Mesenchymal stem cell (in vitro differentiated cells and primary cell): Measurements from ENCODE around the gene INSM2.

ENCODE experiments used
- DNase-seq: peaks from one replicate; pipeline ENCODE4 v3.0.0-alpha.2; 2013
- H2AFZ ChIP-seq: one replicate; pipeline ENCODE4 v1.6.1; 2013; ENCODE audit warnings: low read depth, mild to moderate bottlenecking, control low read depth, inconsistent platforms, low read length, moderate library complexity
- H2AK5ac ChIP-seq: 2 replicates; pipeline ENCODE4 v1.6.1; 2013; ENCODE audit warnings: low read length, moderate library complexity, mild to moderate bottlenecking, inconsistent platforms; ENCODE audit not compliant: severe bottlenecking
- H2BK120ac ChIP-seq: one replicate; pipeline ENCODE4 v1.6.1; 2013; ENCODE audit warnings: low read depth, mild to moderate bottlenecking, inconsistent platforms, low read length, moderate library complexity
- H2BK12ac ChIP-seq, 2 experiments: one replicate each; pipeline ENCODE4 v1.6.1; 2013; ENCODE audit warnings: inconsistent platforms in 2 of 2, low read length in 2 of 2, mild to moderate bottlenecking in 2 of 2, moderate library complexity in 2 of 2, control low read depth in 1 of 2
- H2BK15ac ChIP-seq: one replicate; pipeline ENCODE4 v1.6.1; 2013; ENCODE audit warnings: mild to moderate bottlenecking, low read depth, inconsistent platforms; ENCODE audit not compliant: poor library complexity, severe bottlenecking
- H2BK5ac ChIP-seq: 2 replicates; pipeline ENCODE4 v1.6.1; 2013; ENCODE audit warnings: low read depth, mild to moderate bottlenecking, low read length, control low read depth, inconsistent platforms; ENCODE audit not compliant: poor library complexity, severe bottlenecking
- H3K14ac ChIP-seq, 2 experiments: one replicate each; pipeline ENCODE4 v1.6.1; 2013; ENCODE audit warnings: inconsistent platforms in 2 of 2, low read length in 2 of 2, control low read depth in 1 of 2, mild to moderate bottlenecking in 1 of 2, moderate library complexity in 1 of 2
- H3K18ac ChIP-seq, 2 experiments: one replicate each; pipeline ENCODE4 v1.6.1; 2013; ENCODE audit warnings: inconsistent platforms in 2 of 2, low read length in 2 of 2, control low read depth in 1 of 2, low read depth in 1 of 2, mild to moderate bottlenecking in 1 of 2
- H3K23ac ChIP-seq, 2 experiments: one replicate each; pipeline ENCODE4 v1.6.1; 2013; ENCODE audit warnings: inconsistent platforms in 2 of 2, low read length in 2 of 2, mild to moderate bottlenecking in 2 of 2, moderate library complexity in 2 of 2, control low read depth in 1 of 2
- H3K27ac ChIP-seq: 2 replicates; pipeline ENCODE4 v1.5.1; 2013; ENCODE audit warnings: mild to moderate bottlenecking, moderate library complexity, low read length, control low read depth, inconsistent platforms; ENCODE audit not compliant: poor library complexity, severe bottlenecking
- H3K27me3 ChIP-seq, 2 experiments: 2 replicates each; pipeline versions ENCODE4 v1.6.1 to v1.7.0; 2013; ENCODE audit warnings: low read length in 2 of 2, mild to moderate bottlenecking in 2 of 2, moderate library complexity in 2 of 2, control low read depth in 1 of 2, inconsistent platforms in 1 of 2; ENCODE audit not compliant: control insufficient read depth in 1 of 2, insufficient read depth in 1 of 2
- H3K36me3 ChIP-seq, 2 experiments: 2 replicates each; pipeline versions ENCODE4 v1.6.1 to v1.7.0; 2013; ENCODE audit warnings: low read length in 2 of 2, control low read depth in 1 of 2, inconsistent platforms in 1 of 2, low read depth in 1 of 2, mild to moderate bottlenecking in 1 of 2; ENCODE audit not compliant: insufficient read depth in 2 of 2, control insufficient read depth in 1 of 2
- H3K4ac ChIP-seq, 2 experiments: one replicate each; pipeline ENCODE4 v1.6.1; 2013; ENCODE audit warnings: inconsistent platforms in 2 of 2, low read length in 2 of 2, mild to moderate bottlenecking in 2 of 2, moderate library complexity in 2 of 2, control low read depth in 1 of 2, low read depth in 1 of 2
- H3K4me1 ChIP-seq: 2 replicates; pipeline ENCODE4 v1.6.1; 2013; ENCODE audit warnings: low read depth, low read length, control low read depth; ENCODE audit not compliant: control insufficient read depth, insufficient read depth
- H3K4me2 ChIP-seq: 2 replicates; pipeline ENCODE4 v1.6.1; 2013; ENCODE audit warnings: low read length, mild to moderate bottlenecking, inconsistent platforms; ENCODE audit not compliant: poor library complexity, severe bottlenecking
- H3K4me3 ChIP-seq, 2 experiments: 2 replicates each; pipeline versions ENCODE4 v1.5.1 to v1.7.0; 2013; ENCODE audit warnings: low read length in 2 of 2, mild to moderate bottlenecking in 2 of 2, control low read depth in 1 of 2, low read depth in 1 of 2; ENCODE audit not compliant: insufficient read depth in 1 of 2
- H3K79me1 ChIP-seq: replicated peaks from 2 replicates; pipeline ENCODE4 v1.6.1; 2013; ENCODE audit warnings: mild to moderate bottlenecking, control low read depth, low read length, inconsistent platforms; ENCODE audit not compliant: poor library complexity, severe bottlenecking
- H3K9ac ChIP-seq: 2 replicates; pipeline ENCODE4 v1.7.0; 2013; ENCODE audit warnings: mild to moderate bottlenecking, low read length, moderate library complexity
- H3K9me3 ChIP-seq: 2 replicates; pipeline ENCODE4 v1.7.0; 2013; ENCODE audit warnings: mild to moderate bottlenecking, low read length; ENCODE audit not compliant: control insufficient read depth
- H4K8ac ChIP-seq: one replicate; pipeline ENCODE4 v1.6.1; 2013; ENCODE audit warnings: inconsistent platforms, mild to moderate bottlenecking, low read length, moderate library complexity
- H4K91ac ChIP-seq: one replicate; pipeline ENCODE4 v1.6.1; 2013; ENCODE audit warnings: mild to moderate bottlenecking, low read length, inconsistent platforms
- WGBS: methylation state at CpG from one replicate; pipeline ENCODE4 v1.1.7; 2013; ENCODE audit warnings: mixed read lengths; 5-methylcytosine and 5-hydroxymethylcytosine counted together

INSM2 gene

GRCh38 chr14:35525695-35526094 is 8.3 kb upstream of the INSM2 start:
- H2BK120ac ChIP-seq: no peak overlapping the region
- H3K14ac ChIP-seq: no peak overlapping the region
- no peak overlapping the region for H3K18ac ChIP-seq
- no peak overlapping the region for H2AFZ ChIP-seq
- no peaks in the 10 kb centered on the region for H3K79me1 ChIP-seq
- DNase-seq: no peak
- no peak overlapping the region for H3K27ac ChIP-seq
- H3K4me2 ChIP-seq: no peak overlapping the region
- H2AK5ac ChIP-seq: no peak overlapping the region
- H3K9ac ChIP-seq: no peak overlapping the region
- no peaks in the 10 kb centered on the region for H3K9me3 ChIP-seq
- H4K91ac ChIP-seq: no peak overlapping the region
- no peak overlapping the region for H4K8ac ChIP-seq
- WGBS: 90% methylated on average over 2 of the region's 3 CpGs
- no peak overlapping the region for H3K23ac ChIP-seq
- no peaks in the 10 kb centered on the region for H3K4me1 ChIP-seq
- H2BK5ac ChIP-seq: no peak overlapping the region
- H3K27me3 ChIP-seq: peaks cover 18 to 20% of the 10 kb centered on the region in 2 experiments
- H3K4me3 ChIP-seq: no peak overlapping the region
- H3K36me3 ChIP-seq: no peaks in the 10 kb centered on the region
- H2BK12ac ChIP-seq: no peak overlapping the region
- H2BK15ac ChIP-seq: no peak overlapping the region
- no peak overlapping the region for H3K4ac ChIP-seq

GRCh38 chr14:35526962-35527361 is 7.0 kb upstream of the INSM2 start:
- Histone ChIP-seq H2BK12ac (no peak overlapping the region), H3K9ac (no peak overlapping the region), H3K79me1 (no peaks in the 10 kb centered on the region), H3K14ac (no peak overlapping the region), H3K4me3 (no peak overlapping the region), H3K23ac (no peak overlapping the region), H3K9me3 (no peaks in the 10 kb centered on the region), H3K27me3 (peaks cover 27 to 31% of the 10 kb centered on the region in 2 experiments), H2AK5ac (no peak overlapping the region), H3K36me3 (no peaks in the 10 kb centered on the region), H2AFZ (no peak overlapping the region), H3K27ac (no peak overlapping the region), H3K4ac (no peak overlapping the region), H4K91ac (no peak overlapping the region), H2BK15ac (no peak overlapping the region), H2BK5ac (no peak overlapping the region), H2BK120ac (no peak overlapping the region), H3K4me1 (no peaks in the 10 kb centered on the region), H4K8ac (no peak overlapping the region), H3K18ac (no peak overlapping the region), H3K4me2 (no peak overlapping the region)
- no CpG with 5 or more reads among the region's 2 CpGs for WGBS
- DNase-seq: no peak

- Histone ChIP-seq H4K8ac (no peak overlapping the region), H3K36me3 (no peaks in the 10 kb centered on the region), H2BK15ac (no peak overlapping the region), H3K4ac (no peak overlapping the region), H2BK120ac (no peak overlapping the region), H2BK12ac (no peak overlapping the region), H4K91ac (no peak overlapping the region), H2AK5ac (no peak overlapping the region), H3K23ac (no peak overlapping the region), H3K79me1 (no peaks in the 10 kb centered on the region), H2BK5ac (no peak overlapping the region), H3K18ac (no peak overlapping the region), H3K27ac (no peak overlapping the region), H2AFZ (no peak overlapping the region), H3K9me3 (no peaks in the 10 kb centered on the region), H3K4me3 (no peak overlapping the region), H3K27me3 (peaks cover 59 to 75% of the 10 kb centered on the region in 2 experiments), H3K14ac (no peak overlapping the region), H3K4me1 (peaks cover 24% of the 10 kb centered on the region), H3K4me2 (no peak overlapping the region), H3K9ac (no peak overlapping the region)
- no peak for DNase-seq
- 67% methylated on average over 1 of the region's 1 CpG for WGBS
Observed at GRCh38 chr14:35531960-35532747, 1.8 kb upstream of the INSM2 start.

GRCh38 chr14:35532783-35533356 is 1.1 kb upstream of the INSM2 start:
- Histone ChIP-seq H3K27ac (no peak overlapping the region), H2AK5ac (no peak overlapping the region), H4K8ac (no peak overlapping the region), H2BK120ac (no peak overlapping the region), H3K4me1 (peaks cover 24% of the 10 kb centered on the region), H3K79me1 (no peaks in the 10 kb centered on the region), H2BK12ac (no peak overlapping the region), H3K4me3 (peak overlapping the region in 1 of 2 experiments; percentile 77), H3K18ac (no peak overlapping the region), H3K36me3 (no peaks in the 10 kb centered on the region), H2AFZ (peak overlapping the region; percentile 66), H3K27me3 (peaks cover 59 to 75% of the 10 kb centered on the region in 2 experiments), H4K91ac (no peak overlapping the region), H3K4me2 (peak overlapping the region; percentile 100), H2BK15ac (no peak overlapping the region), H3K23ac (no peak overlapping the region), H3K9me3 (no peaks in the 10 kb centered on the region), H2BK5ac (no peak overlapping the region), H3K14ac (no peak overlapping the region), H3K4ac (no peak overlapping the region), H3K9ac (no peak overlapping the region)
- WGBS: 0% methylated on average over 3 of the region's 6 CpGs
- no peak for DNase-seq
